ENCODE measurements around the gene SLC35B2.

The SLC35B2 gene

GRCh38 chr6:44255871-44256774, 1.2 kb downstream of the SLC35B2 start:
- DNase-seq: peak; percentile 63
- H3K36me3 Mint-ChIP-seq (ENCODE audit: low read depth): peaks cover 92% of the 10 kb centered on the region
- H3K4me1 Mint-ChIP-seq (ENCODE audit: low read depth): peaks cover 68% of the 10 kb centered on the region
- no peaks in the 10 kb centered on the region for H3K27me3 Mint-ChIP-seq
- H3K4me3 Mint-ChIP-seq: peak overlapping the region; percentile 85
- H3K9me3 Mint-ChIP-seq: no peaks in the 10 kb centered on the region
- peak overlapping the region; percentile 100 for H3K27ac Mint-ChIP-seq

- Mint-ChIP-seq H3K27me3 (no peaks in the 10 kb centered on the region), H3K36me3 (ENCODE audit: low read depth) (peaks cover 92% of the 10 kb centered on the region), H3K27ac (peak overlapping the region; percentile 100), H3K9me3 (no peaks in the 10 kb centered on the region), H3K4me3 (peak overlapping the region; percentile 85), H3K4me1 (ENCODE audit: low read depth) (peaks cover 71% of the 10 kb centered on the region)
- peak; percentile 73 for DNase-seq
These were observed 2.1 kb downstream of the SLC35B2 start for GRCh38 chr6:44255105-44255808.

GRCh38 chr6:44254191-44255104, 2.9 kb downstream of the SLC35B2 start:
- H3K4me1 Mint-ChIP-seq (ENCODE audit: low read depth): peaks cover 79% of the 10 kb centered on the region
- DNase-seq: peak; percentile 67
- H3K36me3 Mint-ChIP-seq (ENCODE audit: low read depth): peaks cover 92% of the 10 kb centered on the region
- H3K9me3 Mint-ChIP-seq: no peaks in the 10 kb centered on the region
- H3K27ac Mint-ChIP-seq: peak overlapping the region; percentile 100
- H3K4me3 Mint-ChIP-seq: peak overlapping the region; percentile 85
- no peaks in the 10 kb centered on the region for H3K27me3 Mint-ChIP-seq

- no peaks in the 10 kb centered on the region for H3K27me3 Mint-ChIP-seq
- peaks cover 86% of the 10 kb centered on the region for H3K4me1 Mint-ChIP-seq (ENCODE audit: low read depth)
- peaks cover 92% of the 10 kb centered on the region for H3K36me3 Mint-ChIP-seq (ENCODE audit: low read depth)
- peak overlapping the region; percentile 98 for H3K4me3 Mint-ChIP-seq
- no peak for DNase-seq
- H3K27ac Mint-ChIP-seq: peak overlapping the region; percentile 100
- no peaks in the 10 kb centered on the region for H3K9me3 Mint-ChIP-seq
These were observed 3.8 kb downstream of the SLC35B2 start for GRCh38 chr6:44253307-44254101.

GRCh38 chr6:44251576-44252524, 5.5 kb downstream of the SLC35B2 start:
- H3K36me3 Mint-ChIP-seq (ENCODE audit: low read depth): peaks cover 98% of the 10 kb centered on the region
- peak overlapping the region; percentile 100 for H3K27ac Mint-ChIP-seq
- no peak for DNase-seq
- H3K4me3 Mint-ChIP-seq: peak overlapping the region; percentile 98
- peaks cover 78% of the 10 kb centered on the region for H3K4me1 Mint-ChIP-seq (ENCODE audit: low read depth)
- no peaks in the 10 kb centered on the region for H3K27me3 Mint-ChIP-seq
- no peaks in the 10 kb centered on the region for H3K9me3 Mint-ChIP-seq

- H3K4me3 Mint-ChIP-seq: peak overlapping the region; percentile 98
- no peak for DNase-seq
- H3K9me3 Mint-ChIP-seq: no peaks in the 10 kb centered on the region
- H3K36me3 Mint-ChIP-seq (ENCODE audit: low read depth): peaks cover 94% of the 10 kb centered on the region
- peaks cover 71% of the 10 kb centered on the region for H3K4me1 Mint-ChIP-seq (ENCODE audit: low read depth)
- H3K27ac Mint-ChIP-seq: peak overlapping the region; percentile 100
- H3K27me3 Mint-ChIP-seq: no peaks in the 10 kb centered on the region
These were observed 6.6 kb downstream of the SLC35B2 start for GRCh38 chr6:44250718-44251123.

GRCh38 chr6:44250067-44250717, 7.1 kb downstream of the SLC35B2 start:
- Mint-ChIP-seq H3K4me3 (peak overlapping the region; percentile 98), H3K27ac (peak overlapping the region; percentile 100), H3K9me3 (no peaks in the 10 kb centered on the region), H3K36me3 (ENCODE audit: low read depth) (peaks cover 89% of the 10 kb centered on the region), H3K4me1 (ENCODE audit: low read depth) (peaks cover 71% of the 10 kb centered on the region), H3K27me3 (no peaks in the 10 kb centered on the region)
- no peak for DNase-seq

- Mint-ChIP-seq H3K27ac (peak overlapping the region; percentile 100), H3K36me3 (ENCODE audit: low read depth) (peaks cover 79% of the 10 kb centered on the region), H3K4me3 (peak overlapping the region; percentile 98), H3K4me1 (ENCODE audit: low read depth) (peaks cover 64% of the 10 kb centered on the region), H3K9me3 (no peaks in the 10 kb centered on the region), H3K27me3 (no peaks in the 10 kb centered on the region)
- no peak for DNase-seq
These were observed 8.1 kb downstream of the SLC35B2 start for GRCh38 chr6:44249082-44249748.

GRCh38 chr6:44248579-44248978, 8.7 kb downstream of the SLC35B2 start:
- Mint-ChIP-seq H3K9me3 (no peaks in the 10 kb centered on the region), H3K36me3 (ENCODE audit: low read depth) (peaks cover 73% of the 10 kb centered on the region), H3K27me3 (no peaks in the 10 kb centered on the region), H3K4me1 (ENCODE audit: low read depth) (peaks cover 59% of the 10 kb centered on the region), H3K27ac (peak overlapping the region; percentile 100), H3K4me3 (peak overlapping the region; percentile 98)
- no peak for DNase-seq

- H3K27ac Mint-ChIP-seq: peak overlapping the region; percentile 100
- peak overlapping the region; percentile 98 for H3K4me3 Mint-ChIP-seq
- peaks cover 51% of the 10 kb centered on the region for H3K4me1 Mint-ChIP-seq (ENCODE audit: low read depth)
- DNase-seq: peak; percentile 93
- no peaks in the 10 kb centered on the region for H3K27me3 Mint-ChIP-seq
- no peaks in the 10 kb centered on the region for H3K9me3 Mint-ChIP-seq
- peaks cover 63% of the 10 kb centered on the region for H3K36me3 Mint-ChIP-seq (ENCODE audit: low read depth)
These were observed 9.7 kb downstream of the SLC35B2 start for GRCh38 chr6:44247338-44248302.

GRCh38 chr6:44246663-44247337, 10.5 kb downstream of the SLC35B2 start, which contains the start of gene HSP90AB1:
Gene HSP90AB1 (plus strand): TSS chr6:44247101. CDS start chr6:44248630, 1,529 bp downstream.
- no peaks in the 10 kb centered on the region for H3K9me3 Mint-ChIP-seq
- peak within 1 kb of the TSS; percentile 98 for H3K4me3 Mint-ChIP-seq
- H3K27me3 Mint-ChIP-seq: no peaks in the 10 kb centered on the region
- peaks cover 55% of the 10 kb centered on the region for H3K36me3 Mint-ChIP-seq (ENCODE audit: low read depth)
- H3K27ac Mint-ChIP-seq: peak within 1 kb of the TSS; percentile 100
- DNase-seq: peak; percentile 96
- H3K4me1 Mint-ChIP-seq (ENCODE audit: low read depth): peaks cover 48% of the 10 kb centered on the region
